ENCODE results near the gene THRAP3. TPM values are rescaled to one million over a fixed set of nuclear protein-coding genes. Genes with fewer than 3 reads are reported as not detected.

Gene THRAP3
- total RNA-seq, 1 donor from 2014 or later, result 167 TPM

GRCh38 chr1:36177589-36178431 is 46.4 kb upstream of the THRAP3 start:
- H3K4me1 Mint-ChIP-seq, result no peaks in the 10 kb centered on the region
- no peaks in the 10 kb centered on the region for H3K9me3 Mint-ChIP-seq
- H3K27me3 Mint-ChIP-seq (ENCODE audit: low read depth), result no peaks in the 10 kb centered on the region
- DNase-seq (ENCODE audit: low read depth, low spot score), result no peak
- peaks cover 15% of the 10 kb centered on the region for H3K36me3 Mint-ChIP-seq (ENCODE audit: low read depth)
- H3K4me3 Mint-ChIP-seq, result no peak overlapping the region
- H3K27ac Mint-ChIP-seq (ENCODE audit: unreplicated experiment), result no peak overlapping the region
- no peak for TF ChIP-seq CTCF (conservative IDR thresholded peaks at IDR 0.05)

- no peak for TF ChIP-seq CTCF (conservative IDR thresholded peaks at IDR 0.05)
- no peak for DNase-seq (ENCODE audit: low read depth, low spot score)
- Mint-ChIP-seq H3K4me3 (no peak overlapping the region), H3K27ac (ENCODE audit: unreplicated experiment) (no peak overlapping the region), H3K9me3 (no peaks in the 10 kb centered on the region), H3K4me1 (no peaks in the 10 kb centered on the region), H3K36me3 (ENCODE audit: low read depth) (peaks cover 18% of the 10 kb centered on the region), H3K27me3 (ENCODE audit: low read depth) (no peaks in the 10 kb centered on the region)
Observed at GRCh38 chr1:36178471-36179219, 45.6 kb upstream of the THRAP3 start.

- no peak for TF ChIP-seq CTCF (conservative IDR thresholded peaks at IDR 0.05)
- no peaks in the 10 kb centered on the region for H3K4me1 Mint-ChIP-seq
- no peak for DNase-seq (ENCODE audit: low read depth, low spot score)
- H3K36me3 Mint-ChIP-seq (ENCODE audit: low read depth), result peaks cover 18% of the 10 kb centered on the region
- no peak overlapping the region for H3K4me3 Mint-ChIP-seq
- no peaks in the 10 kb centered on the region for H3K9me3 Mint-ChIP-seq
- no peak overlapping the region for H3K27ac Mint-ChIP-seq (ENCODE audit: unreplicated experiment)
- no peaks in the 10 kb centered on the region for H3K27me3 Mint-ChIP-seq (ENCODE audit: low read depth)
Observed at GRCh38 chr1:36179220-36179600, 45.0 kb upstream of the THRAP3 start.

- no peak for DNase-seq (ENCODE audit: low read depth, low spot score)
- no peaks in the 10 kb centered on the region for H3K27me3 Mint-ChIP-seq (ENCODE audit: low read depth)
- no peak overlapping the region for H3K4me3 Mint-ChIP-seq
- no peaks in the 10 kb centered on the region for H3K9me3 Mint-ChIP-seq
- no peak overlapping the region for H3K27ac Mint-ChIP-seq (ENCODE audit: unreplicated experiment)
- peaks cover 18% of the 10 kb centered on the region for H3K36me3 Mint-ChIP-seq (ENCODE audit: low read depth)
- TF ChIP-seq CTCF (conservative IDR thresholded peaks at IDR 0.05), result no peak
- peaks cover 5% of the 10 kb centered on the region for H3K4me1 Mint-ChIP-seq
Observed at GRCh38 chr1:36182734-36183133, 41.5 kb upstream of the THRAP3 start.

GRCh38 chr1:36183309-36183856 is 40.9 kb upstream of the THRAP3 start:
- Mint-ChIP-seq H3K36me3 (ENCODE audit: low read depth) (peaks cover 18% of the 10 kb centered on the region), H3K9me3 (no peaks in the 10 kb centered on the region), H3K4me3 (peak overlapping the region; percentile 1), H3K27ac (ENCODE audit: unreplicated experiment) (no peak overlapping the region), H3K4me1 (peaks cover 11% of the 10 kb centered on the region), H3K27me3 (ENCODE audit: low read depth) (peaks cover 3% of the 10 kb centered on the region)
- DNase-seq (ENCODE audit: low read depth, low spot score), result no peak
- TF ChIP-seq CTCF (conservative IDR thresholded peaks at IDR 0.05), result no peak

Data from neural crest cell (in vitro differentiated cells).